Keratinocyte (primary cell): ENCODE results near the gene INO80. TPM values are rescaled to one million over a fixed set of nuclear protein-coding genes. Genes with fewer than 3 reads are reported as not detected.

Source experiments
- DNase-seq: peaks from one replicate; pipeline ENCODE4 v3.0.0-alpha.2; 2011; ENCODE audit warnings: low read depth, missing footprints, low spot score
- FAIRE-seq: peaks from 2 replicates; lab custom pipeline; 2011; peaks lifted over from hg19 to GRCh38; lab: Jason Lieb, UNC
- H2AFZ ChIP-seq: 2 replicates; pipeline ENCODE4 v1.6.0; 2012; ENCODE audit warnings: low read length, control low read depth, inconsistent platforms; ENCODE audit not compliant: control insufficient read depth
- H3K27ac ChIP-seq: 2 replicates; pipeline ENCODE4 v1.5.1; 2011; ENCODE audit warnings: low read length; ENCODE audit not compliant: control insufficient read depth, insufficient read depth
- H3K27me3 ChIP-seq: 3 replicates; pipeline ENCODE4 v1.6.0; 2011; ENCODE audit warnings: low read length; ENCODE audit not compliant: control insufficient read depth, insufficient read depth; ENCODE audit errors: extremely low read depth
- H3K36me3 ChIP-seq, 2 experiments: 2 replicates in 1 of 2; 3 replicates in 1 of 2; pipeline ENCODE4 v1.5.1; 2011; ENCODE audit warnings: low read length in 2 of 2, mild to moderate bottlenecking in 1 of 2; ENCODE audit not compliant: control insufficient read depth in 2 of 2, insufficient read depth in 2 of 2; ENCODE audit errors: extremely low read depth in 1 of 2
- H3K4me1 ChIP-seq: 3 replicates; pipeline ENCODE4 v1.5.1; 2011; ENCODE audit warnings: low read length; ENCODE audit not compliant: control insufficient read depth, insufficient read depth; ENCODE audit errors: extremely low read depth
- H3K4me2 ChIP-seq: 3 replicates; pipeline ENCODE4 v1.6.0; 2011; ENCODE audit warnings: low read depth, low read length; ENCODE audit not compliant: control insufficient read depth, insufficient read depth; ENCODE audit errors: extremely low read depth
- H3K4me3 ChIP-seq, 3 experiments: fragments of 200-600 bp in 1 of 3; sonication (generic) in 1 of 3; 2 replicates in 2 of 3; 3 replicates in 1 of 3; pipeline ENCODE4 v1.5.1; 2011 to 2016; ENCODE audit warnings: low read length in 3 of 3, mild to moderate bottlenecking in 3 of 3, control low read depth in 2 of 3, inconsistent platforms in 1 of 3, low read depth in 1 of 3, mixed read lengths in 1 of 3, mixed run types in 1 of 3, moderate library complexity in 1 of 3; ENCODE audit not compliant: control insufficient read depth in 2 of 3, insufficient read depth in 2 of 3; ENCODE audit errors: extremely low read depth in 1 of 3
- H3K79me2 ChIP-seq: 2 replicates; pipeline ENCODE4 v1.6.0; 2012; ENCODE audit warnings: low read length; ENCODE audit not compliant: control insufficient read depth, insufficient read depth
- H3K9ac ChIP-seq: 3 replicates; pipeline ENCODE4 v1.6.0; 2011; ENCODE audit warnings: low read length; ENCODE audit not compliant: control insufficient read depth, insufficient read depth; ENCODE audit errors: extremely low read depth
- H3K9me1 ChIP-seq: 3 replicates; pipeline ENCODE4 v1.6.0; 2011; ENCODE audit warnings: low read length; ENCODE audit not compliant: control insufficient read depth, insufficient read depth; ENCODE audit errors: extremely low read depth
- H3K9me3 ChIP-seq: 2 replicates; pipeline ENCODE4 v1.5.1; 2012; ENCODE audit warnings: low read depth, low read length; ENCODE audit not compliant: control insufficient read depth
- H4K20me1 ChIP-seq: 3 replicates; pipeline ENCODE4 v1.6.0; 2011; ENCODE audit warnings: low read length; ENCODE audit not compliant: control insufficient read depth, insufficient read depth; ENCODE audit errors: extremely low read depth
- CTCF ChIP-seq, 3 experiments: IDR thresholded peaks in 1 of 3; conservative IDR thresholded peaks in 1 of 3; optimal IDR thresholded peaks in 1 of 3; 2 replicates in 2 of 3; 3 replicates in 1 of 3; pipeline versions ENCODE3 to v1.5.1; 2011; ENCODE audit warnings: low read length in 3 of 3, mild to moderate bottlenecking in 3 of 3, moderate library complexity in 2 of 3, control low read depth in 1 of 3, inconsistent platforms in 1 of 3; ENCODE audit not compliant: insufficient read depth in 2 of 3; ENCODE audit errors: extremely low read depth in 1 of 3
- EZH2 ChIP-seq: IDR thresholded peaks from one replicate; pipeline ENCODE4 v1.6.1; 2012; ENCODE audit warnings: inconsistent platforms, mild to moderate bottlenecking, low read length, moderate library complexity
- dilution Hi-C: fragments of 300-500 bp; cut with MboI; formaldehyde crosslinking; loops from one replicate; pipeline ENCODE4 v1.7.0; 2020; ENCODE audit warnings: low sequenced_read_pairs; ENCODE audit not compliant: extremely low pct_ligation_motif_present
- polyA plus RNA-seq, 5 experiments: library from polyadenylated mRNA; depleted of rRNA in 3 of 5; stranded (reverse) in 3 of 5; stranded (forward) in 1 of 5; unstranded in 1 of 5; fragments of >200 nt; gene quantifications; 1 replicate in 1 of 5; 2 replicates in 3 of 5; 3 replicates in 1 of 5; pipeline versions ENCODE4 v1.2.1 to v1.2.3, GENCODE V29; 2011 to 2012; ENCODE audit warnings: missing spikeins in 2 of 5, low read depth in 1 of 5, low replicate concordance in 1 of 5

Gene INO80
- polyA plus RNA-seq, 1 donor (not counting 4 experiments of a cell fraction or from before 2014, with no cell fraction given) = 10.3 TPM

GRCh38 chr15:40940296-40940801 lies 175.7 kb downstream of the INO80 start:
- H3K36me3 ChIP-seq = no peaks in the 10 kb centered on the region
- H3K4me3 ChIP-seq = no peak overlapping the region
- dilution Hi-C loops = no loop called here
- no peaks in the 10 kb centered on the region for H3K9me3 ChIP-seq
- no peaks in the 10 kb centered on the region for H4K20me1 ChIP-seq
- no peak overlapping the region for H3K4me2 ChIP-seq
- H2AFZ ChIP-seq = no peak overlapping the region
- no peaks in the 10 kb centered on the region for H3K79me2 ChIP-seq
- no peak overlapping the region for H3K9ac ChIP-seq
- no peak for TF ChIP-seq EZH2
- no peak for TF ChIP-seq CTCF (optimal IDR thresholded peaks at IDR 0.05 in 1 of 3, IDR thresholded peaks at IDR 0.05 in 1 of 3, conservative IDR thresholded peaks at IDR 0.05 in 1 of 3; ENCODE audit: extremely low read depth in 1 of 3, insufficient read depth in 2 of 3, low read length in 3 of 3)
- no peaks in the 10 kb centered on the region for H3K9me1 ChIP-seq
- no peak for DNase-seq
- peaks cover 29% of the 10 kb centered on the region for H3K27me3 ChIP-seq
- peaks cover 6% of the 10 kb centered on the region for H3K4me1 ChIP-seq
- H3K27ac ChIP-seq = no peak overlapping the region
- FAIRE-seq = no peak

GRCh38 chr15:40938536-40938870 lies 177.6 kb downstream of the INO80 start:
- no peak overlapping the region for H2AFZ ChIP-seq
- no peaks in the 10 kb centered on the region for H3K9me3 ChIP-seq
- no peak for FAIRE-seq
- no peak overlapping the region for H3K27ac ChIP-seq
- no peaks in the 10 kb centered on the region for H3K36me3 ChIP-seq
- no peak for DNase-seq
- H4K20me1 ChIP-seq = no peaks in the 10 kb centered on the region
- H3K4me3 ChIP-seq = no peak overlapping the region
- H3K9me1 ChIP-seq = no peaks in the 10 kb centered on the region
- H3K27me3 ChIP-seq = peaks cover 19% of the 10 kb centered on the region
- TF ChIP-seq CTCF (optimal IDR thresholded peaks at IDR 0.05 in 1 of 3, IDR thresholded peaks at IDR 0.05 in 1 of 3, conservative IDR thresholded peaks at IDR 0.05 in 1 of 3; ENCODE audit: extremely low read depth in 1 of 3, insufficient read depth in 2 of 3, low read length in 3 of 3) (no peak), EZH2 (no peak)
- no peak overlapping the region for H3K9ac ChIP-seq
- H3K4me1 ChIP-seq = peaks cover 6% of the 10 kb centered on the region
- no peak overlapping the region for H3K4me2 ChIP-seq
- no peaks in the 10 kb centered on the region for H3K79me2 ChIP-seq
- dilution Hi-C loops = no loop called here
